22Rv1 (cell line): ENCODE data around the gene NLRP5.
"Not testable (repeated sequence)": the region's sequence is repeated elsewhere in the genome, so short reads cannot be mapped to it uniquely, and the experiment has no call there.

Source experiments
- H3K27ac ChIP-seq: fragments of 450-650 bp; 2 replicates; pipeline ENCODE4 v1.5.1; 2017
- ZFX ChIP-seq: fragments of 450-650 bp; IDR thresholded peaks from 2 replicates; pipeline ENCODE4 v1.6.1; 2017; ENCODE audit warnings: antibody characterized with exemption, borderline replicate concordance
- TF ChIP-seq, protein P1 (sequence below): fragments of 450-650 bp; IDR thresholded peaks from 2 replicates; pipeline ENCODE4 v1.5.1; 2017; ENCODE audit warnings: mild to moderate bottlenecking

NLRP5 gene

DNA sequence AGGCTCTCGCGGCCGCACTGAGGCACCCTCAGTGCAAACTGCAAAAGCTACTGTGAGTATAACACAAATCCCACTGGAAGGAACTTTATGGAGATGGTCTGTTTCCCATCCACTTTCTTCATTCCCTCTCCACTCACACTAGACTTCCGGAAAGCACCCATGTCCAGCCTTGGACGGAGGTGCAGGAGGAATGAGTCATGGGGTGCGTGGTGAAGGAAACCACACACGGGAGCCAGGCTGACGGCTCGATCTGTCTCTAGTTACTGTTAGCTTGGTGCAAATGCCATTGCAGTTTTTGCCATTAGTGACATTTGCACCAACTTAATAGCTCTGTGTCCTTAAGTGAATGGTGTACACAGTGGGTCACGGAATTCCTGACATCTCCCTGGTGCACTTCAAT, 24.4 kb upstream of the NLRP5 start:
- H3K27ac ChIP-seq: no peak overlapping the region
- TF ChIP-seq, protein P1, sequence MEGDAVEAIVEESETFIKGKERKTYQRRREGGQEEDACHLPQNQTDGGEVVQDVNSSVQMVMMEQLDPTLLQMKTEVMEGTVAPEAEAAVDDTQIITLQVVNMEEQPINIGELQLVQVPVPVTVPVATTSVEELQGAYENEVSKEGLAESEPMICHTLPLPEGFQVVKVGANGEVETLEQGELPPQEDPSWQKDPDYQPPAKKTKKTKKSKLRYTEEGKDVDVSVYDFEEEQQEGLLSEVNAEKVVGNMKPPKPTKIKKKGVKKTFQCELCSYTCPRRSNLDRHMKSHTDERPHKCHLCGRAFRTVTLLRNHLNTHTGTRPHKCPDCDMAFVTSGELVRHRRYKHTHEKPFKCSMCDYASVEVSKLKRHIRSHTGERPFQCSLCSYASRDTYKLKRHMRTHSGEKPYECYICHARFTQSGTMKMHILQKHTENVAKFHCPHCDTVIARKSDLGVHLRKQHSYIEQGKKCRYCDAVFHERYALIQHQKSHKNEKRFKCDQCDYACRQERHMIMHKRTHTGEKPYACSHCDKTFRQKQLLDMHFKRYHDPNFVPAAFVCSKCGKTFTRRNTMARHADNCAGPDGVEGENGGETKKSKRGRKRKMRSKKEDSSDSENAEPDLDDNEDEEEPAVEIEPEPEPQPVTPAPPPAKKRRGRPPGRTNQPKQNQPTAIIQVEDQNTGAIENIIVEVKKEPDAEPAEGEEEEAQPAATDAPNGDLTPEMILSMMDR: no peak
- TF ChIP-seq ZFX: no peak

DNA sequence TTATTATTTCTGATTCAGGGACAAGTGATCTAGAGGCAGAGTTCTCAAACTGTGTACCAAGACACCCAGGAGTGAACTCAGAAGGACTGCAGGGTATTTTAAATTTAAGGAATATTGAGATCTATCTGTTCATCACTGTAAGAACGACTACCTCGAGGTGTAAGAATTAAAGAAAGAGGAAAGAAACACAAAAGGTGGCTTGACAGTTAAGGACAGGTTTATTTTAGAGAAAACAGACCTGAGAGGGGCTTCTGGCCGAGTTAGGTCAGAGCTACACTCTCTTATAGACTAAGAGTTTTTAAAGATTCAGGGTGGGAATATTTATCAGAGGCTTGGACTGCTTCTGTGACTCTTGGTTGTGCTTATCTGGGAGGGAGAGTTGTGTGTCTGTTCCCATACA, 12.6 kb upstream of the NLRP5 start:
- TF ChIP-seq, protein P1: no peak
- no peak for TF ChIP-seq ZFX
- no peak overlapping the region for H3K27ac ChIP-seq

DNA sequence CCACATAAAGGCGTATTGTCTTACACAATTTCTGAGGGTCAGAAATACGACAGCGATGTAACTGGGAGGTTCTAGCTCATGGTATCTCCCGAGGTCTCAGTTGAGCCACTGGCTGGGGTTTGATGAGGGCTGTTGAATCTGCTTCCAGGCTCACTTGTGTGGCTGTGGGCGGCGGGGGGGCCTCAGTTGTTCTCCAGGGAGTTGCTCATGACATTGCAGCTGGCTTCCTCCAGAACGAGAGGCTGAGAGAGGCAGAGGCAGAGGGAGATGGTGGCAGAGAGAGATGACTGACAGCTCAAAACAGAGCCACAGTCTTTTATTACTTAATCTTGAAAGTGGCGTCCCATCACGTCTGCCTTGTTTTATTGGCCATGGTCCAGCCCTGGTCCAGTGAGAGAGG, 6.2 kb upstream of the NLRP5 start:
- H3K27ac ChIP-seq: no peak overlapping the region
- TF ChIP-seq, protein P1: no peak
- TF ChIP-seq ZFX: no peak

DNA sequence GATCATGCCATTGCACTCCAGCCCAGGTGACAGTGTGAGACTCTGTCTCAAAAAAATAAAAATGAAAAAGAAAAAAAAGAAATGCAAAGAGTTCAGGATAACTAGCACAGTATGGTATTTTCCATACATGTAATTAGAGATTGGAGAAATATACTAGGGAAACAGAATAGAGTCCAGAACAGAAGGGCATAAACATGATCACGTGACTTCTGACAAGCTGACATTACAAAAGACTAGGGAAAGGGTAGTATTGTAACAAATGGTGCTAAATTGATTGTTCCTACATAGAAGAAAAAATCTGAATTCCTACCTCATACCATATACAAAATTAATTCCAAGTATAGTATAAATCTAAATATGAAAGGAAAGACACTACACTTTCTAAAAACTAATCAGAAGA, 1.3 kb upstream of the NLRP5 start:
- TF ChIP-seq ZFX: no peak
- TF ChIP-seq, protein P1: no peak
- no peak overlapping the region for H3K27ac ChIP-seq

DNA sequence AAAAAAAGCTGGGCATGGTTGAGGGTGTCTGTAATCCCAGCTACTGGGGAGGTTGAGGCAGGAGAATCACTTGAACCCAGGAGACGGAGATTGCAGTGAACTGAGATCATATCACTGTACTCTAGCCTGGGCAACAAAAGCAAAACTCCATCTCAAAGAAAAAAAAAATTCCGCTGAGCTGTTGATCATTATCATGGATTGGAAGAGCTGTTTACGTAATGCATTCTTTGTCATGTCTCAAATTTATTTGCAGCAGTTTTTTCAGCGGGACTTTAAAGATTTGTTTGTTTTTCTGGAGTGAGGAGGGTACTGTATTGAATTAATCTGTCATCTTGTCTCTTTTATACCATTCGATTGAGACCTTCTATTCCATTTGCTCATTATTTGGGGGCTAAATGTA, 4.3 kb downstream of the NLRP5 start:
- H3K27ac ChIP-seq: no peak overlapping the region
- TF ChIP-seq ZFX: no peak
- TF ChIP-seq, protein P1: no peak

DNA sequence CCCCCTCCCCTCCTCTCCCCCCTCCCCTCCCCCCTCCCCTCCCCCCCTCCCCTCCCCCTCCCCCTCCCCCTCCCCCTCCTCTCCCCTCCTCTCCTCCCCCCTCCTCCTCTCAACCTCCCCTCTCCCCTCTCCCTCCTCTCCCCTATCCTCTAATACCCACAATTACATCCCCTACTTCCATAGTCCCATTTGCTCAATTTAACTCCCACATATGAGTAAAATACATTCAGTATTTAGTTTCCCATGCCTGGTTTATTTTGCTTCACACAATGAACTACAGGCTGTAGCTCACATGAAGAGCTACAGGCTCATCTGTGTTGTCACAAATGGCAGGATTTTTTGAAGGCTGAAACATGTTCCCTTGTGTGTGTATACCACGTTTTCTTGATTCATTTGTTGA, 6.9 kb downstream of the NLRP5 start:
- H3K27ac ChIP-seq: no peak overlapping the region
- no peak for TF ChIP-seq ZFX
- TF ChIP-seq, protein P1: no peak

DNA sequence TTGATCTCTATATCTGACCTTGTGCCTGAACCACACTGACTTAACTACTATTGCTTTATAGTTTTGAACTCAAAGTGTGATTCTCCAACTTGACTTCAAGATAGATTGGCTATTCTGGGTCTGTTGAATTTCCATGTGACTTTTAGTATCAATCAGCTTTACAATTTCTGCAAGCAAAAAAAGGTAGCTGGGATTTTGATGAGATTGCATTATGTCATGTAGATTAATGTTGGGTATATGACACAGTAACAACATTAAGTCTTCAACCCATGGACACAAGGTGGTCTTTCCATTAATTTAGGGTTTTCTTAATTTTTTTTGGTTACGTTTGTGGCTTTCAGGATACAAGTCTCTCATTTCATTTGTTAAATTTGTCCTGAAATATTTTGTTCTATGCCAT, 28.2 kb downstream of the NLRP5 start:
- no peak overlapping the region for H3K27ac ChIP-seq
- no peak for TF ChIP-seq ZFX
- TF ChIP-seq, protein P1: no peak

DNA sequence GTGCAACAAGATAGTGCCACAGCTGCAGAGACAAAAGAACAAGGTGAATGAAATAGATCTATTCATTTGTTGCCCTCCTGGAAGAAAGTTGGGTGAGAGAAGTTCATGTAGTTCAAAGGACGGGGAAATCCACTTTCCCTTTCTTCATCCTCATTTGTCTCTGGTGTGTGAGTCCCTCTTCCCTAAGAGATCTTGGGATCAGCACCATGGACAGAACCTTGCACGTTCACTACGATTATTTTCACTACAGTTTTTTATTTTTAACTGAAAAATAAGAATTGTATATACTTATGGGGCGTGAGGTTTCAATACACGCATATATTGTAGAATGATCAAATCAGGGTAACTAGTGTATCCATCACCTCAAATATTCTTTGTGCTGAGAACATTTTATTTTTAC, 29.2 kb downstream of the NLRP5 start:
- H3K27ac ChIP-seq: no peak overlapping the region
- TF ChIP-seq, protein P1: no peak
- TF ChIP-seq ZFX: no peak

DNA sequence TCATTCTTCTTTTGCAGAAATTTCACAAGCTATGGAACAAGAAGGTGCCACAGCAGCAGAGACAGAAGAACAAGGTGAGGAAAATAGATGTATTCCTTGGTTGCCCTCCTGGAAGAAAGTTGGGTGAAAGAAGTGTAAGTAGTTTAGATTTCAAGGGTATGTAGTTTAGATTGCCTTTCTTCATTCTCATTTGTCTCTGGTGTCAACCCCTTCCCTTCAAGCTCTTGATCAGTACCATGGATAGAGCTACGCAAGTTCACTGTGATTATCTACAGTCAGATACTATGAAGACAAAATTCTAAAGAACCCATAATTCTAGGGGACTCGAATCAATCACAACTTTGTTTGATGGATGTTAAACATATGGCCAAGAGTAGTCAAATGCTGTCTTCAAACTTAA, 32.8 kb downstream of the NLRP5 start:
- not testable (repeated sequence) for H3K27ac ChIP-seq

DNA sequence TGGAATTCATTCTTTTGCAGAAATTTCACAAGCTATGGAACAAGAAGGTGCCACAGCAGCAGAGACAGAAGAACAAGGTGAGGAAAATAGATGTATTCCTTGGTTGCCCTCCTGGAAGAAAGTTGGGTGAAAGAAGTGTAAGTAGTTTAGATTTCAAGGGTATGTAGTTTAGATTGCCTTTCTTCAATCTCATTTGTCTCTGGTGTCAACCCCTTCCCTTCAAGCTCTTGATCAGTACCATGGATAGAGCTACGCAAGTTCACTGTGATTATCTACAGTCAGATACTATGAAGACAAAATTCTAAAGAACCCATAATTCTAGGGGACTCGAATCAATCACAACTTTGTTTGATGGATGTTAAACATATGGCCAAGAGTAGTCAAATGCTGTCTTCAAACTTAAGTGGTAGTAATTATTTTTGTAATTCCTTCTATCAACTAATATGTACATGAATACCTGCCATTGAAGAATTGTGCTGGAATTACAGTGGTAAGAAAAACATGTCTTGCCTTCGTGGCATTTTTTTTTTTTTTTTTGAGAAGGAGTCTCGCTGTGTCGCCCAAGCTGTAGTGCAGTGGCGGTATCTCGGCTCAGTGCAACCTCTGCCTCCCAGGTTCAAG, 33.9 kb downstream of the NLRP5 start:
- H3K27ac ChIP-seq: not testable (repeated sequence)
